ENCODE measurements around the gene TNS2.

TNS2 gene

DNA sequence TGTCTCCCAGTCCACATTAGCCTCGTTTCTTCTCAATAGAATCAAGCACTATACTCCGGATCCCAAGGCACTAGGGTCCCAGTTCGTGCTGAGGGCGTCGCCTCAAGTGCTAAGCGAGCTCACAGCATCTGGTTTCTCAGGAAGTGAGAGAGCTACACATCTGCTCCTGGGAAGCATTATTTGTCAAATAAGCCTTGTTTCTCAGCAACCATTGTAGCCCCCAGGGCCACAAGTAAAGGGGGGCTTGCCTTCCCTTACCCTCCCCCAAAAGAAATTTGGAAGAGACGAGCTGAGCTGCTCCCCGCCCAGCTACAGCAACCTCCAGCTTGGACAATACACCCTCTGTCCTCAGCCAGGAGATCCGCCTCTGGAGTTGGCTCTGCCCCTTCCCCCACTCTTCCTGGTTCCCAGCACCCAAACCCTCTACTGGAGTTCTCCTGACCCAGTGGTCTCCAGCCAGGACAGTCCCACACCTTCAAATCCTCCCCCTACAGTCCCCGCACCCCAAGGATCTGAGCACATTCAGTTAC is 5.7 kb upstream of the TNS2 start:
- peak in 41 of 56 donors; percentile 27 to 81 (median 56) for DNase-seq

DNA sequence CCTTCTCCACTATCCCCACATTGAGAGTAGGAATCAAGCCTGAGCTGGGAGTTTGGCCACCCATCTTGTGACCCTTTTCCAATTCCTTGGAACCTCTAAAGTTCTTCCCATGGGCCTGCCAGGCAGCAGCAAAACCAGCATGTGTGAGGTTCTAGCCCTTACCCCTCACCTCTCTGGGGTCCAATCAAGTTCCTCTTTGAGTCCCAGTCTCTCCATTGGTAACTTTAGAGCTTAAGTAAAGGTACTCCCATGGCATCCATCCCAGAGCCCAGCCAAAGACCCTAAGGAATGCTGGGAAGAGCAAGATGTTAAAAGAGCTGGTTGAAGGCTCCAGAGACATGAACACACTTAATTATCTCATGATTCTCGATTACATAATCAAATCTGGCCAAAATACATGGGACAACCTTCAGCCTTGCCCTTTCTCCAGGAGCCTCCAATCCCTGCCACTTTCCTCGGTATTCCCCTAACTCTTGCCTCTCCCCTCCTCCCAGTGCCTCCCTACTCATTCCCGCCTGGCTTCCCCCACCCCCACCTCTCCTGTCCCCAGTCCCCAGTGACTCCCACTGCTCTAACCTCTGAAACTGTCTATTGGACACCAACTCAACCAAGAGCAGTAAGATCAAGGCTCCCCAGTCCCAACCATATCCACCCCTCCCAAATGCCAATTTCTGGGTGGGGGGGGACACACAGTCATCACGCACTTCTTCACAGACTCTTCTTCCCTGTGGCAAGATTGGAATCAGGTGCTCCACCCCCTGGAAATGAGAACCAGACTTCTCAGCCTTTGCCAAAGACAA is 4.8 kb upstream of the TNS2 start:
- DNase-seq: no peak

DNA sequence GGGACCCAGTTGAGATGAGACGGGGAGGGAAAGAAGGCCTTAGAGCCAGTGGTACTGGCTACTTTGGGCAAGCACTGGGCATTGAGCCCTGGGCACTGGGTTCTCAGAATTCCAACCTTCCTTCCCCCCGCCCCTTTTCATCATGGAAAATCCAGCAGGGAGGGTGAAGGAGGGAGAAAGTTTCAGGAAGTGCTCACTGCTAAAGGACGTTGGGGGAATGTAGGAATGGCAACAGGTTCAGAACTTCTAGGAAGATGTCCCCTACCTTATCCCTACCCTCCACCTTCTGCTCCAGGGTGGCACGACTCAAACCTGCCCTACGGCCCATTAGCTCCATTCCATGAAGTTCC is 4.2 kb upstream of the TNS2 start:
- DNase-seq: no peak

DNA sequence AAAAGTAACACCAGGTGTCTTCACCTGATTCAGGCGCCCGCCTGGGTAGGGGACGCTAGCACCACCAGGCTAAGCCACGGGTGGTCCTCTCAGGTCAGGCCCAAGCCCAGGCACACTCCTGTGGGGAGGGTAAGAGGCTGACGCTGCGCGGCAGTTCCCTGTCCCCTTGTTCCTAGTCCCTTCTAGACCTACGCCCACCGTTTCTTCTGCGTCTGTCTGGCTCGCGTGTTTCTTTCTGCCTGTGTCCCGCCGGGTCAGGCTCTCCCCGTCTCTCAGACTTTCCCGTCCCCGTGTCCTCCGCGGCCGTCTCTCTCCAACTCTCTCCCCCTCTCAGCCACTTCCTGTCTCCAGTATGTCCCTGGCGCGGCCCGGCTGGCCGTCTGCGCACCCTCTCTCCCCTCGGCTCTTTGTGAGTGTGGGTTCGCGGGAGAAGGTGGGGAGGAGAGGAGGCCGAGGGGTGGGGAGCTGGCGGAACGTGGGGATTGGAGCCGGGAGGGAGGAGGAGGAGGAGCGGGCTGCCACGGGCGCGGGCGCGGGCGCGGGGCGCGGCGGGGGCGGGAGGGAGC is 3.1 kb upstream of the TNS2 start:
- peak in 55 of 56 donors; percentile 33 to 92 (median 81) for DNase-seq

DNA sequence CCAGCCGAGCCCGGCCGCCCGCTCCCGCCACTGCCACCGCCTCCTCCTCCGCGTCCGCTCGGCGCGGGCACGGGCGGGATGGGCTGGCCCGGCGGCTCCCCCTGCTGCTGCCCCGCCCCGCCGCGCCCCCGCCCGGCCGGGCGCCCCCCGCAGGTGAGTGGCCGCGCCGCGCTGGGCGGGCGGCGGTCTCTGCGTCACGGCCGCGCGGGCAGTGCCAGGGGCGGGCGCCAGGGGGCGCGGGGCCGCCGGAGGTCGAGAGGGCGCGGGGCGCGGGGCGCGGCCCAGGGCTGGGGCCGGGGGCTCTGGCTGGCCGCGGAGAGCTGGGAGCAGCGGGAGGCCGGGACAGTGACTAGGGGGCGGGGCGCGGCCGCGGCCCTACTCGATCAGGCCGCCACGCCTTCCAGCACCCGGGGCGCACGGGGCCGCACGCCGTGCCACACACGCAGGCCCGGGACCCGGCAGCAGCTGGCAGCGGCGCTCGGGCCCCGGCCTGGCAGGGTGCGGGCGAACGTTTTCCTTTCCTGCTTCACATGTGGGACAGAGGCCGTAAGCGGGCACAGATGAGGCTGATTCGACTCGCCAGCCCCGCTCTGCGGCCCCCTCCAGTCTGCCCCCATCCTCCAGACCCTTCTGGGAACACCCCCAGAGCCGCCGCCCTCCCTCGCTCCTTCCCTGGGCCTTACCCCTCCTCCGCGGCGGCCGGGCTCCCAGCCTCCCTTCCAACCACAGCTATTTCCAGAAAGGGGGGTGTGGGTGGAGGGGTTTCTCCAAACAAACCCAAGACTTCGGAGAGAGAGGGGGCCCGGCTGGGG is 2.4 kb upstream of the TNS2 start:
- DNase-seq: peak in 48 of 56 donors; percentile 52 to 92 (median 74)

DNA sequence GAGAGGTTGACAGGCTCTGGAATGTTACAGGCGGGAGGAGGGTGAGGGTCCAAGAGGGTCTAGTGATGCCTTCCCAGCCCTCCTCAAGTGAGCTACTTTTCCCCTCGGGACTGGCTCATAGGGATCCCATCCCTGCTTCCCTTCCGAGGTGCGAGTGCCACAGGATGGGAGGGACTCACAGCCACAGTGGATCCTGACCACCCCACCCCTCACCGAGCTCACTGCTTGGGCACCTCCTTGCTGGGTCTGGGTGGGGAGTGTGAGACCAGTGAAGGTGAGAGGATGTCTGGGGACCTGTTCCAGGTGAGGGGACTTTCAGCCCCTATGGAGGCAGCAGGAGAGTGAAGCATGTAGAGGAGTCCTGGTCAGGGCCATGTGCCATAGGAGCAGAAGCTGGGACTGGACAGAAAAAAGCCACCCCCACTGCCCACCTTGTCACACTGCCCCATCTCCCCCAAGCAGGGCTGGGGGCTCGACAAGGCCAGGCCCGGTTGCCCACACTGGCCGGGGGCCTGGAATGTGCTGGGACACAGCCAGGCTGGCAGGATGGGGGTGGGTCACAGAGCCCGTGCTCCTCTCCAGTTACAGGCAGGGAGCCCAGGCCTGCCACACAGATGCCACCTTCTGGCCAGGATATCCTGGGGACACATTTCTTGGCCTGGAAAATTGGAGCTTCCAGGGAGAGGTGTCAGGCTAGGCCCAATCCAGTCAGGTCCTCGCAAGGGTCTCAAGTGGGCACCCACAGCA is 1.7 kb upstream of the TNS2 start:
- DNase-seq: peak in 49 of 56 donors; percentile 24 to 79 (median 60)

DNA sequence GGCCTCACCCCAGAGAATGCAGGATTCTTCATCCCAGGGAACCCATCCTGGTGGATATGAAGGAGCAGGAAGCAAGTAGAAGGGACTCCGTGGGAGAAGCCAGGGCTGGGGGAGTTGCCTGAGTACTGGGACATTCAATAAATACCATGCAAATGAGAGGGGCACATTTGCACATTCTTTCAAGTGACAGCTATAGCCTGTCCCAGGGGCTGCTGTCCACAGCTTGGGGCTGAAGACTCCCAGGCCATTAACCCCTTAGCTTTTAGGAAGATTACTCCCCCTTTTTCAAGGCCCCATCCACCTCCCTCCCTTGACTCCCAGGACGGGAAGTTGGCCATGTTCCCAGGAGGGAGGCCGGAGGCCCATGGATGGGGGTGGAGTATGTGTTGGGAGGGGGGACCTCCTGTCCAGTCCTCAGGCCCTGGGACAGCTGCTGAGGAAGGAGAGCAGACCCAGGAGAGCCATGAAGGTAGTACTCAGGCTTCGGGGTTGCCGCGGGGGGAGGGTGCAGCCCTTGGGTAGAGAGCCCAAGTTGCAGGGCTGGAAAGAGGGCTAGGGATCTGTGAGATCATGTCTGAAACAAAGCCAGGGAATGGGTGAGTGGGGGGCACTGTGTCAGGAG is 974 bp upstream of the TNS2 start:
- DNase-seq: peak in 7 of 56 donors; percentile 38 to 63 (median 51)

DNA sequence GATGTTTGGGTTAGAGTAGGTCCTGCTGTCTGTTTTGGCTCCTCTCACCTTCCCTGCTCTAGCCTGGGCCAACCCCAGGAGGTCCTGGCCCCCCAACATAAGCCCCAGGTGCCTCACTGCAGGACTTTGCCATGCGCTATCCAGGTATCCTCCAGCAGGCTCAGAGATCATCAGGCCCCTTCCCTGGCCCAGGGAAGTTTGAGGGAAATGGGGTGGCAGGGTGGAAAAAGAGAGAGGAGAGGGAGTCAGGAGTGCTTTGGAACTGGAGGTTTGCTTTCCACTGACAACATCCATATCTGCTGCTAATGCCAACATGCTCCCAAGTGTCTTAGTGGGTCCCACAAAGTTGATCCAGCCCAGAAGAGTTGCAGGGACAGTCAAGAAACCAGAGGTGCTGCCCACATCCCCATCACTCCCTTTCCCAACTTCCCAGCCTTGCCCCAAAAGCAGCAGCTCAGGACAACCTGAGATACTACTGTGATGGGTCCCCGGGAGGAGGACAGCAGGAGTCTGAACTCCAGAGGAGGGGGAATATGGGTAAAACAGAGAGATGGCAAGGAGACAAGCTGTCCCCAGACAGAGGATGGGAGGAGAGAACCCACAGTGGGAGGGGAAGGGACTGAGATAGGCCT is 677 bp downstream of the TNS2 start:
- DNase-seq: peak in 2 of 56 donors; percentile 54 to 66

DNA sequence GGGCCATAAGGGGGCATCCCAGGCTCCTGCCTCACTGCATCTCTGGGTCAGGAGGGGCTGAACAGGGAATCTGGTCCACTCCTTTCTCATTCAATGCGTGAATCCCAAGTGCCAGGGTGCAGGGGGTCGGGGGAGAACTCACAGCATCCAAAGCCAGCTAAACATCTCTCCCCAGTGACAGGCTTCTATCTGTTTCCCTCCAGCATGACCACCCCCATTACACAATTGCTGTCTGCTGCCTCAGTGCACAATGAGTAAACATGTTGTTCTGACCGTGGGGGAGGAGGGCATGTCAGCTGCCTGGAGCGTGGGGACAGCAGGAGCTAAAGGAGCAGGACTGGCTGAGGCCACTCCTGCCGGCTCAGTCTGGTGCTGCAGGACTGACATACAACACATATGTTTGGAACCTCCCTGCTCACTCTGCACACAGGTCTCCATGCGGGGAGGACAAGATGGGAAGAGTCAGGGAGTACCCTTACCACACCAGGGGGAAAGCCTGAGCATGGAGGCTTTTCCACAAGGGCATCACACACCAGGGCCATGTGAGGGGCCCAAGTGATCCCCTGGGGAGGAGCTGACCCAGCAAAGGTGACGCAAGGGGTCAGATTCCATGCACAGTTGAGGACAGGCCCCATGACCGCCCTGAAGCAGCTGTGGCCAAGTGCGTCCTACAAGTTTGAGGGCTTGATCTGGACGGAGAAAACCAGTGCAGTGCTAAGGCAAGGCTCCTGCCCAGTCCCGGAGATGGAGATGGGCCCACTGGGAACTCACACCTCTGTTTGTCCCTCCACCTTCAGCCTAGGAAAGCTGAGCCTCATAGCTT is 1.4 kb downstream of the TNS2 start:
- peak in 54 of 56 donors; percentile 55 to 95 (median 85) for DNase-seq

DNA sequence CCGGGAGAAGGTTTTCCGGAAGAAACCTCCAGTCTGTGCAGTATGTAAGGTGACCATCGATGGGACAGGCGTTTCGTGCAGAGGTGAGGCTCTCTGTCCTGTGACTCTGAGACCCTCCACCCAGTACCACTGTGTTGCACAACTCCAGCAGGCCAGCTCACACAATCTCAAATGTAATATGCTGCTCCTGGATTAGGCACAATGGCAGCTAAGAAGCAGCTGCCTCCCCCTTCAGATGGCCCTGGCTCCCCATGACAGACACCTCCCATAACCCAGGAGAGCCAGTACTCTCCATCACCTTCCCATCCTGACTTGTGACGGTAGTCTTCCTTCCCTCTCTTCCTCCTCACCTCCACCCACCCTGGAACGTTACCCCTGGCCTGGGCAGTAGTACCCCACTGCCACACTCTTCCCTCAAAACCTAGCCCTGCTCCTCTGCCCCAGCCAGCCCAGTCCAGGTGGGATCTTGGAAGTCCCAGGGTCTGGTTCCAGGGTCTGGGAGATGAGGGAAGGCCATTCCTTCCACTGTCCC is 2.1 kb downstream of the TNS2 start:
- no peak for DNase-seq

DNA sequence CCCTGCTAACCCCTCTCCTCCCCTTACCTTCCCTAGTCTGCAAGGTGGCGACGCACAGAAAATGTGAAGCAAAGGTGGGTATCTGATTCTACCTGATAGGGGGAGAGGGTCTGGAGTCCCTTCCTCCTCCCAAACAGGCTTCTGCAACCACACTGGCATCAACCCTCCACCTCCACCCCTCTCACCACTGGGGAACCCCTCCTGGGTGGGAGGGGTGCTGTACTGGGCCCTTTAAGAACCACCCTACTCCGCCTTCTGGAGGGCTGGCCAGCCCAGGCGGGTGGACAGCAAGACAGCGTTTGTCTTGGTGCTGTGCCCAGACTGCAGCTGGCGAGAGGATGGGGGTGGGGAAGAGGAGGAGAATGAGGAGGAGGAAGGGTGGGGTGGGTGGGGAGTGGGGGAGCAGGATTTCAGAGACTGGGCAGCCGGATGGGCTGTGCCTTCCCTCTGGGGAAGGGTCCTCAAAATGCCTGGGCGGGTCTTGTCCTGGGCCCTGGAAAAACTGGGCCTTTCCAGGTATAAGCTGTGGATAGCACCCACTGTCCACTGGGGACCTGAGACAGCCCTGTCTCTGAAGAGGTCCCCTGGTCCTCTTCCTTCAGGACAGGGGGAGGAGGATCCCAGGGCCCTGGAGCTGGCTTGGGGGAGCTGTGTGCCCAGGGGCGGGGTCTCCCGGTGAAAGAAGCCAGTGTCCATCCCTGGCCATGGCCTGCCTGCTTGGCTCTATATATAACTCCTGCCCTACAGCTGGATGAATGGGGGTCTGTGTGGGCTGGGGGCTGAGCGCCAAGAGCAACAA is 2.8 kb downstream of the TNS2 start:
- DNase-seq: peak in 55 of 56 donors; percentile 53 to 96 (median 87)

DNA sequence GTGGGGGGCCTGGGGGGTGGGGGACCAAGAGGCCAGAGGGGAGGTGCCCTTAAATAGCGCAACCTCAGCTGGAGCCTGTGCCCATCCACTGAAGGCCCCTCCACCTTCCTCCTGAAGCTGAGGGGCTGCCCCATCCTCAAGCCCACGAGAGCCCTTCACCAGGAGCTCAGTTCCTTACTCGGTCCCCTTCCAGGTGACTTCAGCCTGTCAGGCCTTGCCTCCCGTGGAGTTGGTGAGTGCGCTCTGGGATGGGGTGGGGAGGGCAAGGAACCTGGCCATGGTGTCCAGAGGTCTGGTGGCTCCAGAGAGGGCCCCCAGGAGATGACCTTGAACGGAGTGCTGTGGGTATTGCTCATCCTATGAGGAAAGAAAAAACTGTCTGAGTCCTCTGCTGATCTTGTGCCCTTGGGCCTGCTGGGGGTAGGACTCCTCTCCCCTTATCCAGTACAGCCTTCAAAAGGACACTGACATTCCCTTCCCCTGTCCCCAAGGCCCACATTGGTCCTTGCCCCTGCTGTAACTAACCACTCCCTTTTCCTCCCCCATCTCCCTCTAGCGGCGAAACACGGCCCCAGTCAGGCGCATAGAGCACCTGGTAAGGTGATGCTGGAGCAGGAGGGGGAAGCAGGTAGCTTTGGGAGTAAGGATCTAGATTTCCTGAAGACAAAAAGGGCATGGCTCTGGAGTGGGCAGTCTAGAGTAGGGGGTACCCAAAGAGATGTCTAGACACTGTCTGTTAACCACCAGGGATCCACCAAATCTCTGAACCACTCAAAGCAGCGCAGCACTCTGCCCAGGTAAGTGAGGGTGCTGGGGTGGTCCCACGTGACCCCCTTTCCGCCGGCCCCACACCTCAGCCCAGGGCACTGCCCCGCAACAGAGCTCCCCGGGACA is 3.6 kb downstream of the TNS2 start:
- DNase-seq: peak in 45 of 56 donors; percentile 29 to 79 (median 53)

DNA sequence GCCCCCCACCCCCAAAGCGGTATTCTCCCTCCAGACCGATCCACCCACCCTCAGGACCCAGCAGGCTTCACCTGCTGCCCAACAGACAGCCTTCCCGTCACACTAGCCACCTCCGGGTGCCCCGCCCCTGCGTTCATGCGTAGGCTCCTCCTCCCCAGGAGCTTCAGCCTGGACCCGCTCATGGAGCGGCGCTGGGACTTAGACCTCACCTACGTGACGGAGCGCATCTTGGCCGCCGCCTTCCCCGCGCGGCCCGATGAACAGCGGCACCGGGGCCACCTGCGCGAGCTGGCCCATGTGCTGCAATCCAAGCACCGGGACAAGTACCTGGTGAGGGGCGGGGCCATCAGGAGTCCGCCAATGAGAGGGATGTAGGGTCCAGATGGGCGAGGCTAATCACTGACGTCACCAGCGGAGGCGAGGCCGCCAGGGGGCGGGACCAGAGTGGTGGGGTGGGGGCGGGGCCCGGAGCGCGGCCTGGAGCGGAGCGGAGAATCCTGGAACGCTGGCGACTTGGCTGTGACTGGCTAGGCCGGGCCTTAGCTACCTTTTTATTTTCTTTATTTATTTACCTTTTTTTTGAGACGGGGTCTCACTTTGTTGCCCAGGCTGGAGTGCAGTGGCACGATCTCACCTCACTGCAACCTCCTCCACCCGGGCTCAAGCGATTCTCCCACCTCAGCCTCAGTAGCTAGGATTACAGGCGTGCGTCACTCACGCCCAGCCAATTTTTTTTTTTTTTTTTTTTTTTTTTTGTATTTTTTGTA is 4.4 kb downstream of the TNS2 start:
- peak; percentile 67 to 98 (median 94) for DNase-seq

DNA sequence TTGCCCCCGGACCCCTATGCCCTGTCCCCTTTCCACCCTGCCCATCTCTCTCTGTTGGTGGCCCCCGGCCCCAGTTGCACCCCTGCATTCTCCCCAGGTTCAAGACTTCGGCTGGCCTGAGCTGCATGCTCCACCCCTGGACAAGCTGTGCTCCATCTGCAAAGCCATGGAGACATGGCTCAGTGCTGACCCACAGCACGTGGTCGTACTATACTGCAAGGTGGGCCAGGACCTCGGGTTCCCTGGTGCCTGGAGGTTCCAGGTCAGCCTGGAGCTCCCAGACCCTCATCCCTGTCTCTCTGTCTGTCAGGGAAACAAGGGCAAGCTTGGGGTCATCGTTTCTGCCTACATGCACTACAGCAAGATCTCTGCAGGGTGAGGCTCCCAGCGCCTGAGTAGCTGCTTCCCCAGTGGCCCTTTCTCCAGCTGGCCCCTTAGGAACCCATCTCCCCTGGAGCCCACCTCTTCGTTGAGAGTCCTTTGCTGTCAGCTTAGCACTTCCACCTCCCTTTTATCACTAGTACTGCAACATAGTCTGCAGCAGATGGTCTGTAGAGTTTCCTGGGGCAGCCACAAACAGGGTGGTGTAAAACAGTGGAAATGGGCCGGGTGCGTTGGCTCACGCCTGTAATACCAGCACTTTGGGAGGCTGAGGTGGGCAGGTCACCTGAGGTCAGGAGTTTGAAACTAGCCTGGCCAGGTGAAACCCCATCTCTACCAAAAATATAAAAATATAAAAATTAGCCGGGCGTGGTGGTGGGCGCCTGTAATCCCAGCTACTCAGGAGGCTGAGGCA is 5.8 kb downstream of the TNS2 start:
- DNase-seq: no peak

DNA sequence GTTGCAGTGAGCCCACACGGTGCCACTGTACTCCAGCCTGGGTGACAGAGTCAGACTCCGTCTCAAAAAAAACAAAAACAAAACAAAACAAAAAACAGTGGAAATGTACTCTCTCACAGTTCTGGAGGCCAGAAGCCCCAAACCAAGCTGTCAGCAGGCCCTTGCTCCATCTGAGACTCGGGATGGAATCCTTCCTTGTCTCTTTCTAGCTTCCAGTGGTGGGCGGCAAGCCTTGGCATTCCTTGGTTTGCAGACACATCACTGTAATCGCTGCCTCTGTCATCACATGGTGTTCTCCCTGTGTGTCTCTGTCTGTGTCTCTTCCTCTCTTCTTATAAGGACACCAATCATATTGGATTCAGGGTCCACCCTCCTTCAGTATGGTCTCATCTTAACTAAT is 6.4 kb downstream of the TNS2 start:
- no peak for DNase-seq
